K562 (cell line): ENCODE measurements around the gene RERE. TPM values are rescaled to one million over a fixed set of nuclear protein-coding genes. Genes with fewer than 3 reads are reported as not detected.

Experiments used
- ARNT ChIP-seq, 2 experiments: fragments of 450-650 bp; IDR thresholded peaks; 2 replicates each; pipeline ENCODE4 v1.6.1; 2016; ENCODE audit warnings: mild to moderate bottlenecking in 1 of 2
- ATF3 ChIP-seq, 2 experiments: fragments of 450-650 bp in 1 of 2; sonication (generic) in 1 of 2; formaldehyde crosslinking in 1 of 2; IDR thresholded peaks in 1 of 2; conservative IDR thresholded peaks in 1 of 2; 2 replicates each; pipeline versions ENCODE4 v1.6.1 to v1.8.1; 2016 to 2023; ENCODE audit warnings: mild to moderate bottlenecking in 2 of 2, moderate library complexity in 2 of 2, inconsistent platforms in 1 of 2, missing genetic modification reagents in 1 of 2
- BCOR ChIP-seq: fragments of 450-650 bp; IDR thresholded peaks from 2 replicates; pipeline ENCODE4 v1.6.1; 2016
- DLX4 ChIP-seq: fragments of 250-450 bp; sonication (Bioruptor Pico); IDR thresholded peaks from 2 replicates; pipeline ENCODE4 v1.6.1; 2021; ENCODE audit warnings: mild to moderate bottlenecking
- DPF2 ChIP-seq: fragments of 450-650 bp; IDR thresholded peaks from 2 replicates; pipeline ENCODE4 v1.6.1; 2016
- GATAD2B ChIP-seq: fragments of 450-650 bp; IDR thresholded peaks from 2 replicates; pipeline ENCODE4 v1.6.1; 2017; ENCODE audit warnings: mild to moderate bottlenecking, borderline replicate concordance
- L3MBTL2 ChIP-seq: fragments of 450-650 bp; IDR thresholded peaks from 2 replicates; pipeline ENCODE4 v1.6.1; 2016; ENCODE audit warnings: mild to moderate bottlenecking, moderate library complexity
- NCOA1 ChIP-seq: fragments of 450-650 bp; IDR thresholded peaks from 2 replicates; pipeline ENCODE4 v1.6.1; 2016; ENCODE audit warnings: low read depth
- NCOR1 ChIP-seq: fragments of 450-650 bp; IDR thresholded peaks from 2 replicates; pipeline ENCODE4 v1.6.1; 2016; ENCODE audit warnings: mild to moderate bottlenecking, moderate library complexity
- OTX1 ChIP-seq: fragments of 450-650 bp; formaldehyde crosslinking; IDR thresholded peaks from 2 replicates; pipeline ENCODE4 v1.4.0; 2022; ENCODE audit warnings: mild to moderate bottlenecking
- RBM25 ChIP-seq: fragments of 200-400 bp; formaldehyde crosslinking; IDR thresholded peaks from 2 replicates; pipeline ENCODE4 v1.6.1; 2018; ENCODE audit warnings: low read length, low read depth, moderate library complexity; ENCODE audit not compliant: severe bottlenecking
- SOX6 ChIP-seq: fragments of 450-650 bp; IDR thresholded peaks from 2 replicates; pipeline ENCODE4 v1.6.1; 2014; ENCODE audit warnings: mild to moderate bottlenecking
- TAL1 ChIP-seq: fragments of 450-650 bp; IDR thresholded peaks from 2 replicates; pipeline ENCODE4 v1.6.1; 2016; ENCODE audit warnings: mild to moderate bottlenecking
- TCF3 ChIP-seq: sonication (generic); formaldehyde crosslinking; IDR thresholded peaks from 2 replicates; pipeline ENCODE4 v1.4.0; 2020; ENCODE audit warnings: mild to moderate bottlenecking, missing genetic modification reagents
- ZFX ChIP-seq: sonication (generic); formaldehyde crosslinking; IDR thresholded peaks from 2 replicates; pipeline ENCODE4 v1.8.0; 2022; ENCODE audit warnings: mild to moderate bottlenecking, missing genetic modification reagents, moderate library complexity
- ZNF76 ChIP-seq: fragments of 250-450 bp; sonication (Bioruptor Pico); IDR thresholded peaks from 2 replicates; pipeline ENCODE4 v1.4.0; 2020; ENCODE audit warnings: mild to moderate bottlenecking, moderate library complexity, borderline replicate concordance
- polyA plus RNA-seq, 8 experiments: library from polyadenylated mRNA; depleted of rRNA in 4 of 8; stranded (reverse) in 5 of 8; unstranded in 3 of 8; fragments of >200 nt; fragmentation: Nextera tagmentation in 2 of 8; fragmentation: Illumina TruSeq in 1 of 8; extraction: Ambion mirVana in 2 of 8; extraction: Trizol in 1 of 8; gene quantifications; 2 replicates each; pipeline versions ENCODE4 v1.2.1 to v1.2.3, GENCODE V29; 2011 to 2014; ENCODE audit warnings: inconsistent platforms in 1 of 8, missing spikeins in 1 of 8
- total RNA-seq, 7 experiments: library from RNA; depleted of rRNA in 6 of 7; stranded (reverse); fragments of >200 nt in 6 of 7; fragmentation: Illumina TruSeq in 2 of 7; extraction: Trizol in 2 of 7; gene quantifications; 2 replicates each; pipeline versions ENCODE4 v1.2.1 to v1.2.3, GENCODE V29; 2011 to 2021; ENCODE audit warnings: low replicate concordance in 1 of 7

Gene RERE
- total and polyA plus RNA-seq, 9 of the 15 experiments (the other 6 are each of a cell fraction or from before 2014, with no cell fraction given): 3.0 to 51.5 (median 13.4) TPM

GRCh38 chr1:8790987-8791386 is 26.5 kb downstream of the RERE start (continued):
- TF ChIP-seq L3MBTL2: no peak
- TF ChIP-seq ARNT (IDR thresholded peaks at IDR 0.05): peak; percentile 13 to 37; a peak in 1 of 4 replicates
- TF ChIP-seq RBM25: peak; percentile 80
- 0 out of 2 replicates have a peak, but pooled peaks have one; percentile 18 for TF ChIP-seq NCOA1
- peak; percentile 45; the same call in 1 of the 2 replicates for TF ChIP-seq BCOR
- TF ChIP-seq DLX4 (CRISPR knock-in tag): no peak
- peak; percentile 81 for TF ChIP-seq TCF3 (CRISPR knock-in tag)
- 0 out of 2 replicates have a peak, but pooled peaks have one; percentile 46 for TF ChIP-seq GATAD2B
- TF ChIP-seq ATF3 (IDR thresholded peaks at IDR 0.05): 0 out of 2 replicates have a peak, but pooled peaks have one; percentile 26
- TF ChIP-seq ATF3 (CRISPR knock-in tag; conservative IDR thresholded peaks at IDR 0.05): no peak
- peak; percentile 75 for TF ChIP-seq DPF2
- peak; percentile 60 for TF ChIP-seq TAL1
- TF ChIP-seq SOX6: peak; percentile 59; the same call in 1 of the 2 replicates
- TF ChIP-seq ZNF76 (CRISPR knock-in tag): no peak
- peak; percentile 66 for TF ChIP-seq NCOR1
- no peak for TF ChIP-seq ZFX (CRISPR knock-in tag)
- no peak for TF ChIP-seq OTX1
